ENCODE measurements around the gene WNT3A. TPM values are rescaled to one million over a fixed set of nuclear protein-coding genes. Genes with fewer than 3 reads are reported as not detected.

WNT3A gene
- polyA plus RNA-seq, 3 donors: not detected

- DNase-seq: no peak
- 94% methylated on average over 8 of the region's 10 CpGs for WGBS (ENCODE audit: insufficient coverage)
- H3K4me1 Mint-ChIP-seq: no peaks in the 10 kb centered on the region
- H4K20me1 ChIP-seq (ENCODE audit: insufficient read depth, low read length): no peaks in the 10 kb centered on the region
- H3K4me1 ChIP-seq (ENCODE audit: control insufficient read depth in 1 of 2, insufficient read depth in 2 of 2, low read length in 2 of 2): no peaks in the 10 kb centered on the region
- intact Hi-C loops (cut with micrococcal nuclease): loop anchor here in 1 of 2 donors (10.0 kb wide), 1 partner anchor 336 kb away; no protein-coding TSS in a partner anchor
- H3K36me3 ChIP-seq (replicated peaks in 1 of 2; ENCODE audit: control insufficient read depth in 1 of 2, insufficient read depth in 2 of 2, low read length in 2 of 2): no peaks in the 10 kb centered on the region
- H3K9me3 Mint-ChIP-seq: peaks cover 0 to 5% (median 3%) of the 10 kb centered on the region in 7 donors
- TF ChIP-seq CTCF (IDR thresholded peaks at IDR 0.05): no peak
- H3K4me2 ChIP-seq (replicated peaks; ENCODE audit: extremely low read depth, low read length, poor library complexity, severe bottlenecking): no peak overlapping the region
- H3K9me3 ChIP-seq (replicated peaks in 1 of 2; ENCODE audit: control insufficient read depth in 1 of 2, insufficient read depth in 1 of 2, low read length in 2 of 2): no peaks in the 10 kb centered on the region
- H3K27me3 ChIP-seq (ENCODE audit: control insufficient read depth in 2 of 2, insufficient read depth in 2 of 2, low read length in 2 of 2): peaks cover 0 to 6% of the 10 kb centered on the region in 2 donors
- no peak overlapping the region for H3K4me3 ChIP-seq (replicated peaks in 1 of 3; ENCODE audit: low read depth in 2 of 3, low read length in 3 of 3)
- no peak overlapping the region for H2AFZ ChIP-seq (ENCODE audit: insufficient read depth, low read depth, low read length, poor library complexity, severe bottlenecking)
- no peak overlapping the region for H3K4me3 Mint-ChIP-seq
- H3K27ac ChIP-seq (ENCODE audit: low read depth in 1 of 2, low read length in 2 of 2): no peak overlapping the region
- no peak overlapping the region for H3K27ac Mint-ChIP-seq
- peaks cover 5 to 14% (median 11%) of the 10 kb centered on the region in 3 donors for H3K27me3 Mint-ChIP-seq (ENCODE audit: low read depth in 3 of 3)
- H3K36me3 Mint-ChIP-seq: no peaks in the 10 kb centered on the region
- H3K9ac ChIP-seq (ENCODE audit: insufficient read depth, low read length, poor library complexity, severe bottlenecking): no peak overlapping the region
- no peaks in the 10 kb centered on the region for H3K79me2 ChIP-seq (ENCODE audit: insufficient read depth, low read length)
Measured at GRCh38 chr1:228029281-228029680, 22.5 kb downstream of the WNT3A start.

- no peaks in the 10 kb centered on the region for H3K9me3 ChIP-seq (replicated peaks in 1 of 2; ENCODE audit: control insufficient read depth in 1 of 2, insufficient read depth in 1 of 2, low read length in 2 of 2)
- no peak for DNase-seq
- H3K27ac ChIP-seq (ENCODE audit: low read depth in 1 of 2, low read length in 2 of 2): no peak overlapping the region
- Mint-ChIP-seq H3K4me1 (no peaks in the 10 kb centered on the region), H3K36me3 (no peaks in the 10 kb centered on the region), H3K27ac (no peak overlapping the region), H3K27me3 (ENCODE audit: low read depth in 3 of 3) (peaks cover 5 to 14% (median 8%) of the 10 kb centered on the region in 3 donors), H3K4me3 (no peak overlapping the region), H3K9me3 (peaks cover 0 to 3% (median 1%) of the 10 kb centered on the region in 7 donors)
- no peak for TF ChIP-seq CTCF (IDR thresholded peaks at IDR 0.05)
- 91% methylated on average over 9 of the region's 12 CpGs for WGBS (ENCODE audit: insufficient coverage)
- H3K36me3 ChIP-seq (replicated peaks in 1 of 2; ENCODE audit: control insufficient read depth in 1 of 2, insufficient read depth in 2 of 2, low read length in 2 of 2): no peaks in the 10 kb centered on the region
- no peak overlapping the region for H3K4me2 ChIP-seq (replicated peaks; ENCODE audit: extremely low read depth, low read length, poor library complexity, severe bottlenecking)
- intact Hi-C loops (cut with micrococcal nuclease): no loop called here
- H3K9ac ChIP-seq (ENCODE audit: insufficient read depth, low read length, poor library complexity, severe bottlenecking): no peak overlapping the region
- no peak overlapping the region for H2AFZ ChIP-seq (ENCODE audit: insufficient read depth, low read depth, low read length, poor library complexity, severe bottlenecking)
- H4K20me1 ChIP-seq (ENCODE audit: insufficient read depth, low read length): no peaks in the 10 kb centered on the region
- peaks cover 0 to 6% of the 10 kb centered on the region in 2 donors for H3K27me3 ChIP-seq (ENCODE audit: control insufficient read depth in 2 of 2, insufficient read depth in 2 of 2, low read length in 2 of 2)
- H3K4me3 ChIP-seq (replicated peaks in 1 of 3; ENCODE audit: low read depth in 2 of 3, low read length in 3 of 3): no peak overlapping the region
- H3K4me1 ChIP-seq (ENCODE audit: control insufficient read depth in 1 of 2, insufficient read depth in 2 of 2, low read length in 2 of 2): no peaks in the 10 kb centered on the region
- no peaks in the 10 kb centered on the region for H3K79me2 ChIP-seq (ENCODE audit: insufficient read depth, low read length)
Measured at GRCh38 chr1:228030451-228031201, 23.8 kb downstream of the WNT3A start.
